K562 (cell line): ENCODE data around the gene NDOR1. TPM values are rescaled to one million over a fixed set of nuclear protein-coding genes. Genes with fewer than 3 reads are reported as not detected.
A peak's percentile ranks its signal among the peaks of the same experiment; 100 is the strongest.

Experiments used
- ATF2 ChIP-seq: sonication (generic); formaldehyde crosslinking; IDR thresholded peaks from 2 replicates; pipeline ENCODE4 v1.8.1; 2022; ENCODE audit warnings: missing genetic modification reagents
- ILK ChIP-seq: fragments of 450-650 bp; IDR thresholded peaks from 2 replicates; pipeline ENCODE4 v1.6.1; 2016; ENCODE audit warnings: missing genetic modification characterization, low read depth, mild to moderate bottlenecking, missing compliant biosample characterization, moderate library complexity, borderline replicate concordance
- MAZ ChIP-seq, 2 experiments: fragments of 450-650 bp in 1 of 2; sonication (generic) in 1 of 2; formaldehyde crosslinking; IDR thresholded peaks in 1 of 2; conservative IDR thresholded peaks in 1 of 2; 2 replicates each; pipeline versions ENCODE4 v1.4.0 to v1.5.0; 2020; ENCODE audit warnings: mild to moderate bottlenecking in 1 of 2, missing genetic modification reagents in 1 of 2
- MEF2A ChIP-seq: IDR thresholded peaks from 2 replicates; pipeline ENCODE4 v1.6.1; 2011; ENCODE audit warnings: low read depth, mild to moderate bottlenecking, low read length, moderate library complexity; ENCODE audit not compliant: control insufficient read depth
- MYBL2 ChIP-seq, 2 experiments: fragments of 450-650 bp in 1 of 2; sonication (generic) in 1 of 2; formaldehyde crosslinking in 1 of 2; IDR thresholded peaks; 2 replicates each; pipeline versions ENCODE4 v1.6.1 to v1.8.1; 2017 to 2022; ENCODE audit warnings: borderline replicate concordance in 1 of 2, inconsistent platforms in 1 of 2, low read depth in 1 of 2, mild to moderate bottlenecking in 1 of 2, missing genetic modification reagents in 1 of 2, moderate library complexity in 1 of 2
- NFRKB ChIP-seq: fragments of 450-650 bp; IDR thresholded peaks from 2 replicates; pipeline ENCODE4 v1.6.1; 2016; ENCODE audit warnings: low read depth
- NKRF ChIP-seq: fragments of 450-650 bp; IDR thresholded peaks from 2 replicates; pipeline ENCODE4 v1.6.1; 2016; ENCODE audit warnings: borderline replicate concordance
- POLR3A ChIP-seq: IDR thresholded peaks from 2 replicates; pipeline ENCODE4 v1.6.1; 2011; ENCODE audit warnings: borderline replicate concordance, mild to moderate bottlenecking, moderate library complexity; ENCODE audit not compliant: insufficient read length, insufficient read depth; ENCODE audit errors: extremely low read depth
- RERE ChIP-seq: sonication (generic); formaldehyde crosslinking; IDR thresholded peaks from 2 replicates; pipeline ENCODE4 v1.8.0; 2023; ENCODE audit warnings: missing genetic modification reagents, mild to moderate bottlenecking, borderline replicate concordance
- SRSF3 ChIP-seq: fragments of 200-400 bp; formaldehyde crosslinking; IDR thresholded peaks from 2 replicates; pipeline ENCODE4 v1.6.1; 2016; ENCODE audit warnings: mild to moderate bottlenecking, low read length, moderate library complexity; ENCODE audit not compliant: insufficient read depth
- TAF1 ChIP-seq: IDR thresholded peaks from 2 replicates; pipeline ENCODE4 v1.6.1; 2011; ENCODE audit warnings: mild to moderate bottlenecking, low read length, moderate library complexity; ENCODE audit not compliant: insufficient read depth, control insufficient read depth, severe bottlenecking; ENCODE audit errors: extremely low read depth
- ZFP1 ChIP-seq: fragments of 450-650 bp; formaldehyde crosslinking; IDR thresholded peaks from 2 replicates; pipeline ENCODE4 v1.4.0; 2020; ENCODE audit warnings: mild to moderate bottlenecking, mixed read lengths
- ZKSCAN3 ChIP-seq: fragments of 250-450 bp; sonication (Bioruptor Pico); IDR thresholded peaks from 2 replicates; pipeline ENCODE4 v1.4.0; 2020
- ZNF24 ChIP-seq: fragments of 450-650 bp; IDR thresholded peaks from 2 replicates; pipeline ENCODE4 v1.6.1; 2016
- ZNF561 ChIP-seq: fragments of 450-650 bp; formaldehyde crosslinking; conservative IDR thresholded peaks from 2 replicates; pipeline ENCODE4 v1.4.0; 2020; ENCODE audit warnings: mild to moderate bottlenecking, moderate library complexity
- ZNF583 ChIP-seq: fragments of 250-450 bp; sonication (Bioruptor Pico); IDR thresholded peaks from 2 replicates; pipeline ENCODE4 v1.4.0; 2020
- polyA plus RNA-seq, 8 experiments: library from polyadenylated mRNA; depleted of rRNA in 4 of 8; stranded (reverse) in 5 of 8; unstranded in 3 of 8; fragments of >200 nt; fragmentation: Nextera tagmentation in 2 of 8; fragmentation: Illumina TruSeq in 1 of 8; extraction: Ambion mirVana in 2 of 8; extraction: Trizol in 1 of 8; gene quantifications; 2 replicates each; pipeline versions ENCODE4 v1.2.1 to v1.2.3, GENCODE V29; 2011 to 2014; ENCODE audit warnings: inconsistent platforms in 1 of 8, missing spikeins in 1 of 8
- total RNA-seq, 7 experiments: library from RNA; depleted of rRNA in 6 of 7; stranded (reverse); fragments of >200 nt in 6 of 7; fragmentation: Illumina TruSeq in 2 of 7; extraction: Trizol in 2 of 7; gene quantifications; 2 replicates each; pipeline versions ENCODE4 v1.2.1 to v1.2.3, GENCODE V29; 2011 to 2021; ENCODE audit warnings: low replicate concordance in 1 of 7

Gene NDOR1
- total and polyA plus RNA-seq, 9 of the 15 experiments (the other 6 are each of a cell fraction or from before 2014, with no cell fraction given), result 0.06 to 36.9 (median 6.9) TPM

DNA sequence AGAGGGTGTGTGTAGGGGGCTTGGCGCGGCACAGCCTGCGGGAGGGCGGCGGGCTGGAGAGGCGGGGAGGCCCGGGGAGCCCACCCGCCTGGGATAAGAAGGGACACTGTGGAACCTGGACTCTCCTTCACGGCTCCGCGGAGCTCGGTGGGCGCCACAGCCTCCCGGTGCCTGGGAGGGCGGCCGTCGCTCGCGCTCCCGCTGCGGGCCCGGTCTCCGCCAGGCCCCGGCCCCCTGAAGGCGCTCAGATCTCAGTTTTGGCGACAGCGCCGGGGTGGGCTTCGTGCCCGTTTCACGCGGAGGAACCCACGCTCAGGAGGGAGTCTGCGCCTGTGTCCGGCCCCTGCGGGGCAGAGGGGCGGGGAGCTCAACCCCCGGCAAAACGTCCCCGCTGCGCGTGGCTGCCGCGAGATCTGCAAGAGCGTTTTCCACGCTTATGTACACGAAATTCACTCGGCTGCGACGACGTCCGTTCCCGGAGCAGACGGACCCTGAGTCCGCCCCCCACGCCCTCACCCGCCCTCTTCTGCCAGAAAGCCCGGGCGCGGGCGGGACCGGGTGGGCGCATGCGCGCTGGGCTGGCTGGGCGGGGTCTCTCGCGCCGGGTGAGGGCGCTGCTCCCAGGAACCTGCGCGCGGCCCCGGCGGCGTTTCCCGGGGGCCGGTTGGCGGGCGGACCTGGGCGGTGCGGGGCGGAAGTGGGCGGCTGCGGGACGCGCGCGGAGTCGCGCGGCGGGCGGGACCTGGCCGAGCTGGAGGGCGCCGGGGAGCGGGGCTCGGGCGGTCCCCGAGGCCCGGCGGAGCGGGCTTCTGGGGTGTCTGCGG, 49.3 kb downstream of the NDOR1 start, which contains the start of gene NELFB (continued):
- TF ChIP-seq NFRKB (no peak), ATF2 (CRISPR knock-in tag) (no peak), POLR3A (no peak), ZNF24 (no peak), ZNF583 (CRISPR knock-in tag) (no peak), ILK (tag) (no peak), MEF2A (no peak), RERE (CRISPR knock-in tag) (no peak), ZFP1 (CRISPR knock-in tag) (no peak), MYBL2 (IDR thresholded peaks at IDR 0.05; ENCODE audit: low read depth) (no peak), MYBL2 (CRISPR knock-in tag; IDR thresholded peaks at IDR 0.05; ENCODE audit: borderline replicate concordance) (no peak), ZKSCAN3 (CRISPR knock-in tag) (no peak), NKRF (peak; percentile 19; the same call in 1 of the 2 replicates), ZNF561 (CRISPR knock-in tag) (no peak), TAF1 (peak; percentile 84), SRSF3 (no peak), MAZ (CRISPR knock-in tag; conservative IDR thresholded peaks at IDR 0.05 in 1 of 2, IDR thresholded peaks at IDR 0.05 in 1 of 2) (peak; percentile 61 to 74)
